Breast epithelium (tissue), 3 donors: ENCODE measurements around the gene C1QTNF6.

Experiments used
- CTCF ChIP-seq, 3 donors: fragments of 450-650 bp; IDR thresholded peaks; one replicate each; pipeline ENCODE4 v1.5.1; 2016 to 2017; ENCODE audit warnings: antibody characterized with exemption in 3 of 3, mild to moderate bottlenecking in 3 of 3, moderate library complexity in 3 of 3
- POLR2A ChIP-seq: fragments of 450-650 bp; IDR thresholded peaks from one replicate; pipeline ENCODE4 v1.6.1; 2016; ENCODE audit warnings: antibody characterized with exemption, mild to moderate bottlenecking, moderate library complexity
- POLR2AphosphoS5 ChIP-seq, 3 donors: sonication (generic); formaldehyde crosslinking; IDR thresholded peaks; one replicate each; pipeline ENCODE4 v1.6.1; 2017; ENCODE audit warnings: antibody characterized with exemption in 3 of 3

GRCh38 chr22:37167176-37167980 lies 20.7 kb downstream of the C1QTNF6 start:
- TF ChIP-seq CTCF (IDR thresholded peaks at IDR 0.05) (no peak), POLR2AphosphoS5 (IDR thresholded peaks at IDR 0.05) (no peak), POLR2A (no peak)
